ENCODE results near the gene SOX9. TPM values are rescaled to one million over a fixed set of nuclear protein-coding genes. Genes with fewer than 3 reads are reported as not detected.

The SOX9 gene
- polyA plus RNA-seq, 2 of the 4 experiments (the other 2 are of a cell fraction): 6.7 to 12.3 TPM

DNA sequence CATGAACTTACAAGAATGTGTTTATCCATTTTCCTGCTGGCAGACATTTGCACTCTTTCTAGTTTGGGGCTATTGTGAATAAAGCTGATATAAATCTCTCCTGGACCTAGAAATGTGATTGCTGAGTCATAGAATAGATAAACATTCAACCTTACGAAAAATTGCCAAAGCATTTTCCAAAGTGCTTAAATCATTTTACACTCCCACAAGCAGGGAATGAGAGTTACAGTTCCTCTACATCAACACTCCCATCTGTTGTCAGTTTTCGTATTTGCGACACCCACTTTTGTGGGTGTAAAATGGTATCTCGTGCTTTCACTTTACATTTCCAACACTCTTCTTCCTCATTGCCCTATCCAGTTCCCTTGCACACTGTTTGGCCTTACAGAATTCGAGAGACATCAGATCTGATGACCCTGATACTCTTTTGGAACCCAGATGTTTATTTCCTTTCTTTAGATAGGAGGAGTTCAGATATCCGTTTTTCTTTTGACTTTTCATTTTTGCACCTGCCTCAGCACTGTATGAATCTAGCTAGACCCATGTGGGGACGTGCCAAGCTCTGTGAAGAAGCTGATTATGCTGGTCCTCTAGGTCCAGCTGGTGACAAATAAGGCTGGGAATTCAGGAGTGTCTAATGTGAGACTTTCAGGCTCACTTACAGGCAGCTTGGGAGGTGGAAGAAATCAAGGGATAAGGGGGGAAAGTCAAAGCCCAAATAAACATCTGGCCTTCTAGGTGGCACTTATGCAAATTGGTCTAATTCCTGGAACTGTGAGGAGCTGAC is 14.0 kb downstream of the SOX9 start:
- TF ChIP-seq CBX8 (IDR thresholded peaks at IDR 0.05) (no peak), HOXA7 (CRISPR knock-in tag; IDR thresholded peaks at IDR 0.05) (no peak), CEBPB (IDR thresholded peaks at IDR 0.05) (0 out of 4 replicates have a peak, but pooled peaks of 1 of the 2 experiments have one; percentile 14), MAFK (IDR thresholded peaks at IDR 0.05; ENCODE audit: partially characterized antibody) (peak; percentile 71), GATA3 (IDR thresholded peaks at IDR 0.05; ENCODE audit: borderline replicate concordance) (0 out of 2 replicates have a peak, but pooled peaks have one; percentile 40), MAZ (IDR thresholded peaks at IDR 0.05; ENCODE audit: borderline replicate concordance, low read depth, low read length) (no peak), POLR2A (IDR thresholded peaks at IDR 0.05; ENCODE audit: low read length) (no peak), FOSB (CRISPR knock-in tag; IDR thresholded peaks at IDR 0.05) (no peak), EHF (CRISPR knock-in tag; IDR thresholded peaks at IDR 0.05) (no peak), NFE2L2 (conservative IDR thresholded peaks at IDR 0.05; ENCODE audit: low read length) (0 out of 2 replicates have a peak, but pooled peaks have one; percentile 8), KDM5A (IDR thresholded peaks at IDR 0.05) (no peak), FOSL2 (IDR thresholded peaks at IDR 0.05) (no peak), FOSL2 (CRISPR knock-in tag; IDR thresholded peaks at IDR 0.05) (0 out of 2 replicates have a peak, but pooled peaks have one; percentile 15), RFX5 (IDR thresholded peaks at IDR 0.05) (no peak), ZSCAN20 (CRISPR knock-in tag; IDR thresholded peaks at IDR 0.05) (no peak), FOXS1 (CRISPR knock-in tag; IDR thresholded peaks at IDR 0.05) (no peak)
- TF ChIP-seq, protein P1, sequence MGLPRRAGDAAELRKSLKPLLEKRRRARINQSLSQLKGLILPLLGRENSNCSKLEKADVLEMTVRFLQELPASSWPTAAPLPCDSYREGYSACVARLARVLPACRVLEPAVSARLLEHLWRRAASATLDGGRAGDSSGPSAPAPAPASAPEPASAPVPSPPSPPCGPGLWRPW (IDR thresholded peaks at IDR 0.05): no peak
- TF ChIP-seq, protein P2, sequence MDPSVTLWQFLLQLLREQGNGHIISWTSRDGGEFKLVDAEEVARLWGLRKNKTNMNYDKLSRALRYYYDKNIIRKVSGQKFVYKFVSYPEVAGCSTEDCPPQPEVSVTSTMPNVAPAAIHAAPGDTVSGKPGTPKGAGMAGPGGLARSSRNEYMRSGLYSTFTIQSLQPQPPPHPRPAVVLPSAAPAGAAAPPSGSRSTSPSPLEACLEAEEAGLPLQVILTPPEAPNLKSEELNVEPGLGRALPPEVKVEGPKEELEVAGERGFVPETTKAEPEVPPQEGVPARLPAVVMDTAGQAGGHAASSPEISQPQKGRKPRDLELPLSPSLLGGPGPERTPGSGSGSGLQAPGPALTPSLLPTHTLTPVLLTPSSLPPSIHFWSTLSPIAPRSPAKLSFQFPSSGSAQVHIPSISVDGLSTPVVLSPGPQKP (IDR thresholded peaks at IDR 0.05; ENCODE audit: low read depth, low read length): no peak
- TF ChIP-seq, protein P3, sequence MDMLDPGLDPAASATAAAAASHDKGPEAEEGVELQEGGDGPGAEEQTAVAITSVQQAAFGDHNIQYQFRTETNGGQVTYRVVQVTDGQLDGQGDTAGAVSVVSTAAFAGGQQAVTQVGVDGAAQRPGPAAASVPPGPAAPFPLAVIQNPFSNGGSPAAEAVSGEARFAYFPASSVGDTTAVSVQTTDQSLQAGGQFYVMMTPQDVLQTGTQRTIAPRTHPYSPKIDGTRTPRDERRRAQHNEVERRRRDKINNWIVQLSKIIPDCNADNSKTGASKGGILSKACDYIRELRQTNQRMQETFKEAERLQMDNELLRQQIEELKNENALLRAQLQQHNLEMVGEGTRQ (IDR thresholded peaks at IDR 0.05): no peak
- TF ChIP-seq, protein P4, sequence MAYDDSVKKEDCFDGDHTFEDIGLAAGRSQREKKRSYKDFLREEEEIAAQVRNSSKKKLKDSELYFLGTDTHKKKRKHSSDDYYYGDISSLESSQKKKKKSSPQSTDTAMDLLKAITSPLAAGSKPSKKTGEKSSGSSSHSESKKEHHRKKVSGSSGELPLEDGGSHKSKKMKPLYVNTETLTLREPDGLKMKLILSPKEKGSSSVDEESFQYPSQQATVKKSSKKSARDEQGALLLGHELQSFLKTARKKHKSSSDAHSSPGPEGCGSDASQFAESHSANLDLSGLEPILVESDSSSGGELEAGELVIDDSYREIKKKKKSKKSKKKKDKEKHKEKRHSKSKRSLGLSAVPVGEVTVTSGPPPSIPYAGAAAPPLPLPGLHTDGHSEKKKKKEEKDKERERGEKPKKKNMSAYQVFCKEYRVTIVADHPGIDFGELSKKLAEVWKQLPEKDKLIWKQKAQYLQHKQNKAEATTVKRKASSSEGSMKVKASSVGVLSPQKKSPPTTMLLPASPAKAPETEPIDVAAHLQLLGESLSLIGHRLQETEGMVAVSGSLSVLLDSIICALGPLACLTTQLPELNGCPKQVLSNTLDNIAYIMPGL (CRISPR knock-in tag; IDR thresholded peaks at IDR 0.05; ENCODE audit: borderline replicate concordance): no peak
- TF ChIP-seq, protein P5, sequence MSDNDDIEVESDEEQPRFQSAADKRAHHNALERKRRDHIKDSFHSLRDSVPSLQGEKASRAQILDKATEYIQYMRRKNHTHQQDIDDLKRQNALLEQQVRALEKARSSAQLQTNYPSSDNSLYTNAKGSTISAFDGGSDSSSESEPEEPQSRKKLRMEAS (IDR thresholded peaks at IDR 0.05): 0 out of 2 replicates have a peak, but pooled peaks have one; percentile 17
- TF ChIP-seq, protein P6, sequence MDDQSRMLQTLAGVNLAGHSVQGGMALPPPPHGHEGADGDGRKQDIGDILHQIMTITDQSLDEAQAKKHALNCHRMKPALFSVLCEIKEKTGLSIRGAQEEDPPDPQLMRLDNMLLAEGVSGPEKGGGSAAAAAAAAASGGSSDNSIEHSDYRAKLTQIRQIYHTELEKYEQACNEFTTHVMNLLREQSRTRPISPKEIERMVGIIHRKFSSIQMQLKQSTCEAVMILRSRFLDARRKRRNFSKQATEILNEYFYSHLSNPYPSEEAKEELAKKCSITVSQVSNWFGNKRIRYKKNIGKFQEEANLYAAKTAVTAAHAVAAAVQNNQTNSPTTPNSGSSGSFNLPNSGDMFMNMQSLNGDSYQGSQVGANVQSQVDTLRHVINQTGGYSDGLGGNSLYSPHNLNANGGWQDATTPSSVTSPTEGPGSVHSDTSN (IDR thresholded peaks at IDR 0.05): no peak
- CTCF ChIA-PET: interaction anchor here (1.4 to 2.7 kb wide), 3 partner anchors 13 to 405 kb away, joined by 3 to 14 read pairs (median 4); partner anchors contain the start of gene SOX9
- 47% methylated on average over 7 of the region's 7 CpGs for WGBS (ENCODE audit: missing lambda C conversion rate)
- peak overlapping the region; percentile 58 to 79 for H3K27ac ChIP-seq
- POLR2A ChIA-PET: interaction anchor here (1.5 to 2.2 kb wide), 2 partner anchors 14 to 48 kb away, joined by 3 to 6 read pairs; partner anchors contain the start of gene SOX9
- DNase-seq (ENCODE audit: low read depth in 1 of 2, low spot score in 1 of 2): no peak
- peak overlapping the region; percentile 67 for H3K4me2 ChIP-seq
- peaks cover 51% of the 10 kb centered on the region for H3K4me1 ChIP-seq
- peak in 1 of 2 experiments; percentile 48; a peak in 3 of 6 replicates for ATAC-seq
- no peak overlapping the region for H3K4me3 ChIP-seq
- no peaks in the 10 kb centered on the region for H3K9me3 ChIP-seq
- FAIRE-seq: peak; percentile 91

Data from A549 (cell line).